NOMO-1 treated with DMSO at 0.1 percent for 48 hours (cell line): Measurements from ENCODE around the gene HNRNPA1.
"Not testable (repeated sequence)": the region's sequence is repeated elsewhere in the genome, so short reads cannot be mapped to it uniquely, and the experiment has no call there.

Source experiments
- DNase-seq: peaks from one replicate; lab custom pipeline; 2025; ENCODE audit not compliant: unreplicated experiment; lab: John Stamatoyannopoulos, UW

Gene HNRNPA1

GRCh38 chr12:54296393-54297099 is 16.0 kb downstream of the HNRNPA1 start:
- DNase-seq = no peak

GRCh38 chr12:54298904-54299303 is 18.4 kb downstream of the HNRNPA1 start:
- DNase-seq = no peak

- no peak for DNase-seq
Measured at GRCh38 chr12:54299515-54300224, 19.1 kb downstream of the HNRNPA1 start.

GRCh38 chr12:54300225-54300731 is 19.8 kb downstream of the HNRNPA1 start:
- no peak for DNase-seq

GRCh38 chr12:54300732-54301427 is 20.4 kb downstream of the HNRNPA1 start, which contains the start of gene NFE2:
NFE2 (minus strand) TSS chr12:54301015; CDS start chr12:54295248, 5,767 bp downstream.
- DNase-seq = peak; percentile 83

GRCh38 chr12:54301428-54302048 is 21.0 kb downstream of the HNRNPA1 start:
- no peak for DNase-seq

- DNase-seq = no peak
Measured at GRCh38 chr12:54303640-54304039, 23.1 kb downstream of the HNRNPA1 start.

GRCh38 chr12:54304187-54304810 is 23.8 kb downstream of the HNRNPA1 start:
- DNase-seq = peak; percentile 96

- DNase-seq = peak; percentile 90
Measured at GRCh38 chr12:54306925-54307741, 26.6 kb downstream of the HNRNPA1 start.

- no peak for DNase-seq
Measured at GRCh38 chr12:54311051-54311450, 30.5 kb downstream of the HNRNPA1 start.

- not testable (repeated sequence) for DNase-seq
Measured at GRCh38 chr12:54312309-54312708, 31.8 kb downstream of the HNRNPA1 start.

GRCh38 chr12:54321363-54321762 is 40.8 kb downstream of the HNRNPA1 start:
- no peak for DNase-seq

- peak; percentile 99 for DNase-seq
Measured at GRCh38 chr12:54324617-54325441, 44.3 kb downstream of the HNRNPA1 start, which contains the start of gene COPZ1. COPZ1 (plus strand) TSS chr12:54325131; CDS start chr12:54325164, 33 bp downstream.

GRCh38 chr12:54325442-54326109 is 45.0 kb downstream of the HNRNPA1 start:
- not testable (repeated sequence) for DNase-seq

- DNase-seq = no peak
Measured at GRCh38 chr12:54328595-54329337, 48.2 kb downstream of the HNRNPA1 start.

- DNase-seq = no peak
Measured at GRCh38 chr12:54329759-54330158, 49.2 kb downstream of the HNRNPA1 start.

GRCh38 chr12:54330442-54330841 is 49.9 kb downstream of the HNRNPA1 start:
- DNase-seq = no peak

GRCh38 chr12:54331461-54331860 is 50.9 kb downstream of the HNRNPA1 start:
- no peak for DNase-seq
